Adrenal gland (tissue), 5 donors: ENCODE measurements around the gene KCNK7.

Experiments
- POLR2A ChIP-seq, 2 donors: fragments of 450-650 bp; IDR thresholded peaks; one replicate each; pipeline ENCODE4 v1.6.1; 2017; ENCODE audit warnings: antibody characterized with exemption in 2 of 2, mild to moderate bottlenecking in 2 of 2, moderate library complexity in 1 of 2
- TF ChIP-seq, protein P1 (sequence below), 6 experiments: fragments of 450-650 bp in 4 of 6; fragments of 200-600 bp in 2 of 6; sonication (generic) in 1 of 6; IDR thresholded peaks; 1 replicate in 5 of 6; 2 replicates in 1 of 6; pipeline versions ENCODE4 v1.5.1 to v1.8.0; 2016 to 2021; ENCODE audit warnings: antibody characterized with exemption in 6 of 6, mild to moderate bottlenecking in 2 of 6, moderate library complexity in 1 of 6
- donor health status: DM: no; HTN: no; CAD: no.

DNA sequence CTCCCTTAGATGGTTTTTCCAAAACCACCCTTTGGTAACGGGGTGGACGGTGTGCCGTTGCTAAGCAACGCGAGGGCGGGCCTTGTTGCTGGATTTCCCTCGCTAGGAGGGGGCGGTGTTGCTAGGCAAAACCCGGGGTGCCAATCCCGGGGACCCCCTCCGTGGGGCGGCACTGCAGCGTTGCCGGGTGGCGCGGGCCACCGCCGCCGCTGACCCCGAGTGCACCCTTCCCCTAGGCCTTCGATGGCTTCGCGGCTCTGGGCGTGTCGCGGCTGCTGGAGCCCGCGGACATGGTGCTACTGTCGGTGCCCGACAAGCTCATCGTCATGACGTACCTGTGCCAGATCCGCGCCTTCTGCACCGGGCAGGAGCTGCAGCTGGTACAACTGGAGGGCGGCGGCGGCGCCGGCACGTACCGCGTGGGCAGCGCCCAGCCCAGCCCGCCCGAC, 10.9 kb downstream of the KCNK7 start:
- TF ChIP-seq, protein P1, sequence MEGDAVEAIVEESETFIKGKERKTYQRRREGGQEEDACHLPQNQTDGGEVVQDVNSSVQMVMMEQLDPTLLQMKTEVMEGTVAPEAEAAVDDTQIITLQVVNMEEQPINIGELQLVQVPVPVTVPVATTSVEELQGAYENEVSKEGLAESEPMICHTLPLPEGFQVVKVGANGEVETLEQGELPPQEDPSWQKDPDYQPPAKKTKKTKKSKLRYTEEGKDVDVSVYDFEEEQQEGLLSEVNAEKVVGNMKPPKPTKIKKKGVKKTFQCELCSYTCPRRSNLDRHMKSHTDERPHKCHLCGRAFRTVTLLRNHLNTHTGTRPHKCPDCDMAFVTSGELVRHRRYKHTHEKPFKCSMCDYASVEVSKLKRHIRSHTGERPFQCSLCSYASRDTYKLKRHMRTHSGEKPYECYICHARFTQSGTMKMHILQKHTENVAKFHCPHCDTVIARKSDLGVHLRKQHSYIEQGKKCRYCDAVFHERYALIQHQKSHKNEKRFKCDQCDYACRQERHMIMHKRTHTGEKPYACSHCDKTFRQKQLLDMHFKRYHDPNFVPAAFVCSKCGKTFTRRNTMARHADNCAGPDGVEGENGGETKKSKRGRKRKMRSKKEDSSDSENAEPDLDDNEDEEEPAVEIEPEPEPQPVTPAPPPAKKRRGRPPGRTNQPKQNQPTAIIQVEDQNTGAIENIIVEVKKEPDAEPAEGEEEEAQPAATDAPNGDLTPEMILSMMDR (IDR thresholded peaks at IDR 0.05) = no peak
- no peak for TF ChIP-seq POLR2A (IDR thresholded peaks at IDR 0.05)
